GM21447 (cell line): ENCODE measurements around the gene TCF4.

ENCODE experiments used
- ATAC-seq: cut with Tn5 transposase; IDR thresholded peaks from one replicate; pipeline ENCODE4 v1.9.1; 2021; ENCODE audit not compliant: unreplicated experiment

The TCF4 gene

DNA sequence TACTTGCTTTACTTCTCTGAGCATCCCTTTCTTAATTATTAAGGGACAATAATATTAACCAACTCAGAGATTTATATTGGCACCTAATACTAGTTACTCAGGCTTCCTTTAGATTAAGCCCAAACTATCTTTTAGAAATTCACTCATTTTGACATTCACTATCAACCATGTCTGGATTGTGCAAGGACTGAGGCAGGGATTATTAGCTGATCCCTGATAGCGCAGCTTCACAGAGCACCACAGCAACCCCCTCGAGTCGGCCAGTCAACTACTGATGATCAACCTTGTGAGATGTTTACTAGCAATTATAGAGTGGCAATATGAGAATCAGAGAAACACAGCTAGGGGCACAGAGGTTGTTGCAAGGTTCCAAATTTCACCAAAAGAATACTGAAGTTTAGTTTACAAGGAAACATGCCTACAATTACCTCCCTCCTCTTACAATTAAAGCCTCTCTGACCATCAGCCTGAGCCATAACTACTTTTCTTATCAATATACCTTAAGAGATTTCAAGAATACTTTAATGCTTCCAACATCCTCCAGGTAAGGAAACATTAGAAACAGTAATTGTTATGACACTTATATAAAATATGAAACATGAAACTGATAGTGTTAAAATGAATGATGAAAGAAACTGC is 191.6 kb downstream of the TCF4 start:
- no peak for ATAC-seq

GRCh38 chr18:55395799-55396198 is 192.2 kb downstream of the TCF4 start:
- ATAC-seq, result no peak

- ATAC-seq, result no peak
Observed at GRCh38 chr18:55390898-55391297, 197.1 kb downstream of the TCF4 start.

GRCh38 chr18:55387139-55387984 is 200.6 kb downstream of the TCF4 start:
- ATAC-seq, result no peak

GRCh38 chr18:55386545-55386944 is 201.4 kb downstream of the TCF4 start:
- no peak for ATAC-seq

DNA sequence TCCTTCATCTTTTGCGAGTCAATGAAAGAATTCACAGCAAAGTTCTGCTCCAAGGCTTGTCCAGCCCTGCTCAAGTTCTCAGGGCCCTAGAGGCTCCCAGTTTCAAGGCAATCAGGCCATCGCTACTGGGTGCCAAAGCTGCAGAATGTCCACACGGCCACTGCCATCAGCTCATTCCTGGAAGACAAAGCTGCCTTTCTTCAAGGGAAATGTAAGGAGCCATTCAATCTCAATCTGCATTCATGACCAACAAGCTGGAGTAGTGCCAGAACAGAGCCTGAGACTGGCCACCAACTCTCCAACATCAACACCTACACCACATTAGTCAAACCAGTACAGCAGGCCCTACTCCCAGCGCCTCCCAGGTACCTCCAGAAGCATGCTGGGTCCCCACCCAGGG is 202.2 kb downstream of the TCF4 start:
- no peak for ATAC-seq

- no peak for ATAC-seq
Observed at GRCh38 chr18:55384551-55385275, 203.3 kb downstream of the TCF4 start.

GRCh38 chr18:55384115-55384514 is 203.9 kb downstream of the TCF4 start:
- ATAC-seq, result no peak

GRCh38 chr18:55382277-55382805 is 205.7 kb downstream of the TCF4 start:
- ATAC-seq, result no peak

- ATAC-seq, result no peak
Observed at GRCh38 chr18:55381277-55381676, 206.7 kb downstream of the TCF4 start.

DNA sequence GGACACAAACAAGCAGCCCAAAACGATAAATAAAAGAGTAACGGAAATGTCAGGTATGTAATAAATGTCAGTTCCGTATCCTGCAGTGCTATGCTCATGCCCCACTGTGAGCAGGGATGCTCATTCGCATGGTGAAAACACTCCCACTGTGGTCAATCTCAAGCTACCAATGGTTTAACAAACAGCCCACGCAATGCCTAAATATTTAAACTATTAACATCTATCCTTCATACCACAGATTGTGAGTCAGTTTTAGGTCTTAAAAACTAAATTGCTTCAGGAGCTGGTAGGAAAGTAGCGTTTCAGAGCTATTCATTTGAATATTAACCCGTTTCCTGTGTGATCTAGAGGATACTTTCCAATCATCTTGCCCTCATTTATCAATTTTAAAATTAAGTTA is 207.4 kb downstream of the TCF4 start:
- ATAC-seq, result no peak

DNA sequence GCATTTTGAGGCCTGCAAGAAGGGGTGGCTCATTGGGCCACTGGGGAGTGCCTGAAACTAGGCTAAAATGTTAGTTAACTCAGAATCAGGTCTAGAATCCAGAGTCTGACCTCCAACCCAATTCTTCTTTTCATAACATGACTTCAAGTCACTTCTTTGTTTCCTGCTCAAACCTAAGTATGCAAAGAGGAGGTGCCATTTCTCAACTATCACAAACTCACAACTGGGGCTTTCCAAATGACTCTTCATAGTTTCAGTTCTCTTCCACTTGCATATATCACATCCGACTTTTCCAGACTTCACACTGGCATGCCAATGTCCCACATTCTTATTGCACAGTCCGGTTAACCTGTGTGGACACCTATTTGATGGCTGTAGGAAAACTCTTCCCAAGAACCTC is 211.6 kb downstream of the TCF4 start:
- ATAC-seq, result peak; percentile 95

DNA sequence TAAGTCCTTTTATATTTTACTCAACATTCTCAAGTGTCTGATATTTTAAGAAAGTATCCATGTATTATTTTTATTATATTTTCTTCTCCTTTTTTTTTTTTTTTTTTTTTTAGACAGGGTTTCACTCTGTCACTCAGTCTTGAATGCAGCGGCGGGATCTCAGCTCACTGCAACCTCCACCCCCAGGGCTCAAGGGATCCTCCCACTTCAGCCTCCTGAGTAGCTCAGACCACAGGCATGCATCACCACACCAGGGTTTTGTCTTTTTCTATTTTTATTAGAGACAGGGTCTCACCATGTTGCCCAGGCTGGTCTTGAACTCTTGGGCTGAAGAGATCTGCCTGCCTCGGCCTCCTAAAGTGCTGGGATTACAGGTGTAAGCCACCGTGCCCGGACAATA is 212.1 kb downstream of the TCF4 start:
- ATAC-seq, result no peak

DNA sequence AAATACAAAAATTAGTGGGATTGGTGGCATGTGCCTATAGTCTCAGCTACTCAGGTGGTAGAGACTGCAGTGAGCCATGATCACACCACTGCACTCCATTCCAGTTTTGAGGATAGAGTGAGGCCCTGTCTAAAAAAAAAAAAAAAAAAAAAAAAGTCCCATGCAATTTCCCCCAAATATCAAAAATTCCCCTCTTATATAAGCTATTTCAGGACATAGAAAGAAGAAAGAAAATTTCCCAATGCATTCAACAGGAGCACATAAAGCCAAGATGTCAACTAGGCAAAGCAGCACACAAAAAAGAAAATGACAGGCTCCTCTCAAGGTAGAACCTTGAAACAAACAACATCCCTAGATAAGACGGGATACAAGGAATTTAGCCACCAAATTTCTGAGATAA is 213.3 kb downstream of the TCF4 start:
- ATAC-seq, result no peak

GRCh38 chr18:55372209-55372608 is 215.8 kb downstream of the TCF4 start:
- ATAC-seq, result no peak

- no peak for ATAC-seq
Observed at GRCh38 chr18:55370936-55371335, 217.1 kb downstream of the TCF4 start.

- ATAC-seq, result no peak
Observed at GRCh38 chr18:55369346-55369745, 218.6 kb downstream of the TCF4 start.

GRCh38 chr18:55365342-55365741 is 222.7 kb downstream of the TCF4 start:
- ATAC-seq, result no peak

DNA sequence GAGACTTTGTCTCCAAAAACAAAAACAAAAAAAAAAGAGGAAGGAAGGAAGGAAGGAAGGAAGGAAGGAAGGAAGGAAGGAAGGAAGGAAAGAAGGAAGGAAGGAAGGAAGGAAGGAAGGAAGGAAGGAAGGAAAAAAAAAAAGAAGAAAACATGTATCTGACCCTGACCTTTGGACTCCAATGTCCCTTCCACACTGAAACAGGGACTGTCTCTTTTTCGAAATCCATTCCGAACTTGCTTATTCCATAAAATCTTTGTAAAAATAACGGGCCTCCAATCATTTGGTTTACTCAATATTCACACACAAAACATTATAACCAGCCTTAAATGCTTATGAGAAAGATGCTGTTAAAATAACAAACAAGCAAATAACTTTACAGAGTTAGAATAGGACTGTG is 225.7 kb downstream of the TCF4 start:
- no peak for ATAC-seq

- no peak for ATAC-seq
Observed at GRCh38 chr18:55361492-55362250, 226.3 kb downstream of the TCF4 start.

DNA sequence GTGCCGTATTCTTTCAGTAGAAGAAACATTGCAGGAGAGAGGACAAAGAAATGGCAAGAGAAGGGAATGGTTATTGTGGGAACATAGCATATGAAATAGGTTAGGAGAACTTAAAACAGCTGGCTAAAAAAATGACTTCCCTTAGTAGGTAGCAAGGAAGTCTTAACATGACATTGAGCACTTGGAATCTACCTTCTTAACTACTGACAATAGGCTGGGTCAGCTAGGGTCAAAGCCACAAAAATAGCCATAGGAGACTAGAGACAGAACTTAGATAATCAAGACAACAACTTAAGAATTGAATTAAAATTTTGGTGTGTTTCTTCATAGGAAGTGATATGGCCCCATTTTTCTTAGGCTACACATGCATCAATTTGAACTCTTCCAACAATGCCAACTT is 227.9 kb downstream of the TCF4 start:
- ATAC-seq, result no peak
